Body of pancreas (tissue), 4 donors: ENCODE measurements around the gene CRAMP1.

ENCODE experiments used
- CTCF ChIP-seq, 7 experiments: fragments of 450-650 bp in 4 of 7; fragments of 200-600 bp in 3 of 7; sonication (generic) in 3 of 7; IDR thresholded peaks; one replicate each; pipeline ENCODE4 v1.5.1; 2016 to 2019; ENCODE audit warnings: antibody characterized with exemption in 7 of 7
- POLR2A ChIP-seq, 3 donors: fragments of 450-650 bp; IDR thresholded peaks; one replicate each; pipeline ENCODE4 v1.6.1; 2016; ENCODE audit warnings: antibody characterized with exemption in 3 of 3, mild to moderate bottlenecking in 2 of 3

GRCh38 chr16:1708083-1708767, 96.1 kb downstream of the CRAMP1 start:
- TF ChIP-seq POLR2A (IDR thresholded peaks at IDR 0.05) (no peak), CTCF (IDR thresholded peaks at IDR 0.05) (no peak)
